Measurements from ENCODE around the gene MRPL10. TPM values are rescaled to one million over a fixed set of nuclear protein-coding genes. Genes with fewer than 3 reads are reported as not detected.
A peak's percentile ranks its signal among the peaks of the same experiment; 100 is the strongest.

Gene MRPL10
- total and polyA plus RNA-seq, 8 donors, result 16.8 to 35.2 (median 24.1) TPM

- DNase-seq, result no peak
- no peak for ATAC-seq
- H3K4me3 ChIP-seq, result no peak overlapping the region
- H3K27me3 ChIP-seq, result no peaks in the 10 kb centered on the region
- FAIRE-seq, result no peak
- intact Hi-C loops (cut with DNase I), result loop anchor here in 1 of 3 donors (10.0 kb wide), 1 partner anchor 108 kb away; the partner anchor contains the start of gene TBKBP1
- H3K36me3 ChIP-seq, result peaks cover 0 to 18% (median 6%) of the 10 kb centered on the region in 3 donors
- H3K9me3 ChIP-seq, result no peaks in the 10 kb centered on the region
- no peak for TF ChIP-seq CTCF (IDR thresholded peaks at IDR 0.05)
- WGBS, 2 donors, result 46 to 60% methylated on average over 5 of the region's 5 CpGs
- H3K27ac ChIP-seq, result no peak overlapping the region
- H3K4me1 ChIP-seq, result no peaks in the 10 kb centered on the region
Observed at GRCh38 chr17:47803201-47803600, 28.1 kb downstream of the MRPL10 start.

- DNase-seq (peak in 2 of 6 donors; percentile 52 to 59), ATAC-seq (peak; percentile 76 to 93 (median 88)), FAIRE-seq (no peak)
- H3K4me1 ChIP-seq, result no peaks in the 10 kb centered on the region
- peaks cover 0 to 11% (median 3%) of the 10 kb centered on the region in 3 donors for H3K36me3 ChIP-seq
- no peaks in the 10 kb centered on the region for H3K9me3 ChIP-seq
- no peaks in the 10 kb centered on the region for H3K27me3 ChIP-seq
- no peak overlapping the region for H3K4me3 ChIP-seq
- peak in 3 of 4 donors; percentile 42 to 47 (median 42) for TF ChIP-seq CTCF (IDR thresholded peaks at IDR 0.05)
- intact Hi-C loops (cut with DNase I), result loop anchor here in 1 of 3 donors (10.0 kb wide), 1 partner anchor 108 kb away; the partner anchor contains the start of gene TBKBP1
- no peak overlapping the region for H3K27ac ChIP-seq
- WGBS, 2 donors, result 27 to 28% methylated on average over 9 of the region's 9 CpGs
Observed at GRCh38 chr17:47802341-47803022, 28.9 kb downstream of the MRPL10 start.

GRCh38 chr17:47801906-47802305 lies 29.4 kb downstream of the MRPL10 start:
- no peak overlapping the region for H3K27ac ChIP-seq
- no peaks in the 10 kb centered on the region for H3K9me3 ChIP-seq
- no peaks in the 10 kb centered on the region for H3K4me1 ChIP-seq
- DNase-seq, result no peak
- TF ChIP-seq CTCF (IDR thresholded peaks at IDR 0.05), result no peak
- FAIRE-seq, result no peak
- 27 to 48% methylated on average over 6 of the region's 6 CpGs for WGBS, 2 donors
- intact Hi-C loops (cut with DNase I), result loop anchor here in 1 of 3 donors (10.0 kb wide), 1 partner anchor 107 kb away; the partner anchor contains the start of gene TBKBP1
- H3K4me3 ChIP-seq, result no peak overlapping the region
- no peaks in the 10 kb centered on the region for H3K27me3 ChIP-seq
- ATAC-seq, result no peak
- peaks cover 0 to 5% (median 0%) of the 10 kb centered on the region in 3 donors for H3K36me3 ChIP-seq

DNA sequence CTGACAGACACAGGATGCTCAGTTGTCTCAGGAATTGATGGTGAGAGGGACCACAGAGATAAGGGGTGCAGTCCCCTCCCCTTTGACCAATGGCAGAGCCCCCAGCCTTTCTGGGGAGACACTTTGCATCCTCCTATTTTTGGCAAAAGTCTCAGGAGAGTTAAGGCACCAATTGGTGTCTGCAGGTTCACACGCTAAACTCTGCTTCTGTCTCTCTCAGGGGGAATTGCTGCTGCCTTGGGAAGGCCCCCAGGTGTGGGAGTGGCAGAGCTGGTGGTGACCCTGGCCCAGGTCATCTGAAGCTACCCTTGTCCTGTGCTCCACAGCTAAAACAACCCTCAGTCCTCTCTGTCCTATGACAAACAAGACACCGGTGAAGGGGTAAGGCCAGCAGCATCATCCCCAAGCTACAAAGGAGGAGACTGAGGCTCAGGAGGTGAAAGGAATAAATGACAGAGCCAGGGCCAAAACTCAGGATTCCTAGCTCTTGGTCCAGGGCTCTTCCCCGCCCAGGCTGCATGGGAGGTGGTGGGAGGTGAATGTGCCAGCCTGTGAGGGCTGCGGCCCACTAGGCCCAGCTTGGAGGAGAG lies 30.1 kb downstream of the MRPL10 start:
- no peak for TF ChIP-seq CTCF (IDR thresholded peaks at IDR 0.05)
- 80 to 81% methylated on average over 4 of the region's 4 CpGs for WGBS, 2 donors
- DNase-seq (no peak), ATAC-seq (no peak), FAIRE-seq (no peak)
- Histone ChIP-seq H3K4me1 (no peaks in the 10 kb centered on the region), H3K4me3 (no peak overlapping the region), H3K27ac (no peak overlapping the region), H3K9me3 (no peaks in the 10 kb centered on the region), H3K27me3 (no peaks in the 10 kb centered on the region), H3K36me3 (no peaks in the 10 kb centered on the region)
- intact Hi-C loops (cut with DNase I), result loop anchor here in 1 of 3 donors (10.0 kb wide), 1 partner anchor 106 kb away; the partner anchor contains the start of gene TBKBP1

Measured in pancreas (tissue), 10 donors.